GM19372 (cell line): ENCODE results near the gene CLEC20A.

Experiments used
- ATAC-seq: cut with Tn5 transposase; IDR thresholded peaks from one replicate; pipeline ENCODE4 v1.9.1; 2021; ENCODE audit warnings: mild to moderate bottlenecking, low read depth, moderate library complexity; ENCODE audit not compliant: unreplicated experiment

Gene CLEC20A

DNA sequence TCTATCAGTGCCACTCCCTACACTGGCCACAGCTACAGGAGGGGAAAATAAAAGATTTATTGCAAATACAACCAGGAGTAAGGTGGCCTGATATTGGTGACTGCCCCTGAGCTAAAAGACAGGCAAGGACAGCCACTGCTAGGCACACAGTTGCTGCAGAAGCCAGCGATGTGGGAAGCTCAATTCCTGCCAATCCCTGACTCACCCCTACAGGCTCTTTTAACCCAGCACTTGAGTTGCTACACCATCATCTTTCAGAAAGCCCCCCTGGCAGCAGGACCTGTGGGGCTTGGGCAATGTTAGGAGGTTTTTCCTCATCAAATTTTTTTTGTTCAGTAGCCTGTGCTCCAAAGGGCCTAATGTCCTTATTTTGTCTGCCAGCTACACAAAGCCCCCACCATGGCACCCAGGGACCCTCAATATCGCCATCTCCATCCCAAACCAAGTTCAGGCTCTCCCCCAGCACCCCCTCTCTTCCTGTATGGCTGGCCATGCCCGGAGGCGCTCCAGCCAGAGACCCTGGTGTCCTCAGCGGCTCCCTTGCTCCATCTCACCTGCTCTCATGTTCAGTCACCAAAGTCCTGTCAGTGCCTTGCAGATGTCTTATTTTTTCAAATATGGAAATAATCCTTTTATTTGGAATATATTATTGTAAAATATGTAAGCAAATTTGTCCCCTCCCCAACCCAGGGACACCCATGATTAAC lies 13.4 kb downstream of the CLEC20A start:
- no peak for ATAC-seq

DNA sequence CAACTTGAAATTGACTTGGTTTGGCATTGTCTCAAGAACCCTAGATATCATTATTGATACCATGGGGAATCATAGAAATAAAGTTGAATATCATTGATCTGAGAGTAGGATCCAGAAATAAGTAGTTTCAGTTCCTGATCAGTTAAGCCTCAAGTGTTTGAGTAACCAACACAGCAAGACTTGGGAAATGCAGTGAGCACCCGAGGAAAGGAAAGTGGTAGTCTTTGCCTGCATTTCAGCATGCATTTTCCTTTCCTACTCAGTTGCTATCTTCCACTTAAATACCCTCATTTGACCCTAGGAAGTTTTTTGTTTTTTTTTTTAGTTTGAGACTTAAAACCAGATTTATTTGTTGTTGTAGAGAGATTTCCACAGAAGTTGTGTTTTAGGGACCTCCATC lies 18.9 kb downstream of the CLEC20A start:
- no peak for ATAC-seq

DNA sequence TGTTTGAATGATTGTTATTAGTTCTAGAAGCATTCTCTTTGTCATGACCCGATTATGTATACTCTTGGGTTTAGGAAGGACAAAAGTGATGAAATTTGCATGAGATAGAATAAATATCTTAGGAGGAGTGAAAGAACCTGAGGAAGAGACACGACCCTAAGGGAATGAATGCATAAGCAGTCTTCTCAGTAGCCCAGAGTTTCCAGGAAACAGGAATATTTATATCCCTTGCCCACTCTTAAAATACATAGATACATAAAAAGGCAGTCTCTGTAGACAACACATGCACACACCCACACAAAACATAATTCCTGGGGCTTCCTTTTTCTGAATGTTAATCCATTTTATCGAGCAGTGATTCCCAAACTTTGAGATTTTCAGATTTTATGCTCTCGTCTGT lies 19.4 kb downstream of the CLEC20A start:
- ATAC-seq, result no peak

- ATAC-seq, result no peak
These were observed 24.2 kb downstream of the CLEC20A start for GRCh38 chr1:178472531-178472930.

DNA sequence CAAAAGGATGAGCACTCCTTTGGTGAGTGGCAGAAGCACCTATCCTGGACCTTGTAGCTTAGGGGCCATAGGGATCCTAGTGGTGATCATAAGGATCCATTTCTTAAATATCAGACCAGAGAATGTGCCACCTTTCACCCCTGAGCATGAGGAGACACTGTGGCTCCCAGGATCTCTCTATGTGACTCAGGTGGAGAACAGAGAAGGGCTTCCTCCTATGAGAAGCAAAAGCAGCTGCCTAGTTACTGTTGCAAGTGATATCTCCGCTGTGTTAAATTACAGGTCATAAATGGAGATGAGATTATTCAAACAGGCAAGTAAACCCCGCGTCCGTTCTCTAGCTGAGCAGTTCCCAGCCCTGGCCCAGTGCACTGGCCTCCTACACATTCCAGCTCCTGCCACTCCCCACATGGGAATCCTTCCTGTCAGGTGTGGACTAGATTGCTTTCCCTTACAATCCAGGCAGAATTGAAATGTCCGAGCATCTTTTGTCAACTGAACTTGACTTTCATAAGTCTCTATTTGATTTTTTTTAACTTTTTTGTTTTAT lies 26.3 kb downstream of the CLEC20A start:
- no peak for ATAC-seq

- ATAC-seq, result no peak
These were observed 28.9 kb downstream of the CLEC20A start for GRCh38 chr1:178467837-178468236.

GRCh38 chr1:178465011-178465410 lies 31.8 kb downstream of the CLEC20A start:
- ATAC-seq, result no peak

DNA sequence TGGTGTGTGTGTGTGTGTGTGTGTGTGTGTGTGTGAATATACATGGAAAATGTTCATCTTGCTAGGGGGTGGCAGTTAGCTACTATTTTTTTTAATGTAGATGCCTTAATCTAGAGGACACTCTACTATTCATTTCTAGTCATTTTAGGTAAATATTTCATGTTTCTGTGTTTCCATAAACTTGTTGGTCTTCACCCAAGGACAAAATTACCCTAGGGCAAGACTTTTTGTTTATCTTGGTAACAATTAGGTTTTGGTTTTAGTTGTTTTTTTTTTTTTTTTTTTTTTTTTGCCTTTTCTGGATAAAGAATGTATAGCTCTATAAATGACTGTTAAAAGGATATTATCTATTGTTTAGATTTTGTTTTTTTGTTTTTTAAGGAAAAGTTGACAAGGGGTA lies 32.2 kb downstream of the CLEC20A start:
- no peak for ATAC-seq

DNA sequence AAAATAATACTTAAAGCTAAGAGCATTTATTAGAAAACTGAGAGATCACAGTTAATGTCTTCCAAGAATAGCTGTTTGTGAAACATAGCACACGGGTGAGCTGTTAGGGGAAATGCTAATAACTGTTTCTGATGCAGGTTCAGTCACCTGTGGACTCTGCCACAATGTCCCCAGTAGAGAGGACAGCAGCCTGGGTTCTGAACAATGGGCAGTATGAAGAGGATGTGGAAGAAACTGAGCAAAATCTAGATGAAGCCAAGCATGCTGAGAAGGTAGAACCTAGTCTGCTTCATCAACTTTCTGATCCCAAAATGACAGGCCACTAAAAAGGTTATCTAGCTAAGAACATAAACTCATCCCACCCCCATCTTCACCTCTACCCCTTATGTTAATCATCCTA lies 32.6 kb downstream of the CLEC20A start:
- no peak for ATAC-seq

GRCh38 chr1:178461701-178462100 lies 35.1 kb downstream of the CLEC20A start:
- ATAC-seq, result no peak

- ATAC-seq, result no peak
These were observed 35.7 kb downstream of the CLEC20A start for GRCh38 chr1:178461104-178461503.

DNA sequence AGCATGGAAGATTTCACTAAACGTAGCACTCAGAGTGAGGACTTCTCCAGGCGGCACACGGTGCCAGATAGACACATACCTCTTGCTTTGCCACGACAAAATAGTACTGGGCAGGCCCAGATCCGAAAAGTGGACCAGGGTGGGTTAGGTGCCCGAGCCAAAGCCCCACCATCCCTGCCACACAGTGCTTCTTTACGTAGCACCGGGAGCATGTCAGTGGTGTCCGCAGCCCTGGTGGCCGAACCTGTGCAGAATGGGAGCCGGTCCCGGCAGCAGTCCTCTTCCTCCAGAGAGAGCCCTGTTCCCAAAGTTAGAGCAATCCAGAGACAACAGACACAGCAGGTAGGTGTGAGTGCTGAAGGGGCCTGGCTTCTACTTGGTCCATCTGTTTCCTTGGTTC lies 38.6 kb downstream of the CLEC20A start:
- no peak for ATAC-seq

- no peak for ATAC-seq
These were observed 39.1 kb downstream of the CLEC20A start for GRCh38 chr1:178457651-178458050.

- ATAC-seq, result no peak
These were observed 40.3 kb downstream of the CLEC20A start for GRCh38 chr1:178456472-178456871.

- no peak for ATAC-seq
These were observed 44.8 kb downstream of the CLEC20A start for GRCh38 chr1:178452013-178452412.

DNA sequence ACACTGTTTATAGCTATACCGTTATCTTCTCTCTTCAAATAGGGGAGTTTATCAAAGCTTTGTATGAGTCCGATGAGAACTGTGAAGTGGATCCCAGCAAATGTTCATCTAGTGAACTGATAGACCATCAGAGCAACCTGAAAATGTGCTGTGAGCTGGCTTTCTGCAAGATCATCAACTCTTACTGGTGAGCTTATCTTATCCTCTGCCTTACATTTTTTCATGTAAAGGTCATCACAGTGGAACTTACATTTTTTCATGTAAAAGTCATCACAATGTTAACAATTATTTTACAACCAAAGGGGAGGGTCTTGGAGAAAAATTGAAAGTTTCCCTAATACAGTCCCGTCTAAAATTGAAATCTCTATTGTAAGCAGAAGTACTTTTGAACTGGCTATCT lies 45.2 kb downstream of the CLEC20A start:
- ATAC-seq, result no peak

DNA sequence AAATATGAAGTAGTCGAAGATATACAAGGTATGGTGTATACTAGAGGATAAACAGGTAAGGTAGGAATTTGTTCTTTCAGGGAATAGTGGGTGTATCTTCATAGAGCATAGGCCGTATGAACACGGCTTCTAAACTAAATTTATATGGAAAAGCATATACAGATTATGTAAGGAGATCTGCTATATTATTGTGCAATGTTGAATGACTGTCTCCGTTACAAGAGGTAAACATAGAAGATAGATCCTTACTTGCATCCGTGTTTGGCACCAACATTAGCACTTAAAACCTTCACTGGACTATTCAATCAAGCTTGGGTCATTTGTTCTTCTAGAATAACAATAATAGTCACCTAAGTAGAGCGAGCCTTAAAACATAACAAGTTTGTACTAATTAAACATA lies 45.9 kb downstream of the CLEC20A start:
- ATAC-seq, result no peak

- no peak for ATAC-seq
These were observed 53.8 kb downstream of the CLEC20A start for GRCh38 chr1:178442925-178443324.

GRCh38 chr1:178438432-178438831 lies 58.3 kb downstream of the CLEC20A start:
- no peak for ATAC-seq

DNA sequence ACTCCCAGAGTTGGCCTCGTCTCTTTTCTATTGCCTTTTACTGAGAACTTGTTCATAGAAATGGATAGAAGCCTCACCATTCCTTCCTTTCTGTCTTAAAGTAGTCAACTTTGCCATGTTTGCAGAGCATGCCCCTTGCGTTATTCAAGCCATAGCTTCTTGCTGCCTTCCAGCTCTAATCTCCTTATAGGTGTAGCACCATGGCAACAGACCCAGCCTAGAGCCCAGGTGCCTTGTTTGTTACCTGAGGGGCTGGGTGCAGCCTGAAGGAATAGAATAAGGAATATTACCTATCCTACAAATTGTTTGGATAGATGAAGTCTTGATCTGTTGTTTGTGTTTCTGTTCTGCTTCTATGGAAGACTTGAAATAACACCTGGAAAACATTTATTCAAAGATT lies 59.9 kb downstream of the CLEC20A start:
- no peak for ATAC-seq

DNA sequence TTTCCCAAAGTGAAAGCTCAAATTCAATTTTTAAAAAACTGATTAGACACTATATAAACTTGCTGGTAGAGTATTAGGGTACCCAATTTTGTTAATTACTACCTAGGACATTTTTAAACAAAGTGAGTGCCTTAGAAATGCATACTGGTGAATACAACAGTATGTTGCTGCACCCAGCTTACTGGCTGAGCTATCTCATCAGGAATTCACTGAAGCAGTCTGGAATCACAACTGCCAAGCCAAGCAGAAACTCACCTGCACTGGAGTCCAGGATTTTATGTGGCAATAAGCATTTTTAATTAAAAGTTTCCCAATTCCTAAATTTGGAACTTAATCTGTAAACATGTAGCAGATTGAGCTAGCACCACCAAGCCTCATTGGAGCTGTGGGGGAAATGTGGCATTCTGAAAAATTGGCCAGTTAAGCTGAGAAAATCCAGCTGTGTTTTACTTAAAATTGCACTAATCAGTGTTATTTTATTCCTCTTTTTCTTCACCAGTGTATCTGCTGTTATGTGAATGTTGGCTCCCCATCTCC lies 61.8 kb downstream of the CLEC20A start:
- no peak for ATAC-seq

- no peak for ATAC-seq
These were observed 62.4 kb downstream of the CLEC20A start for GRCh38 chr1:178434360-178434759.
